Activated CD4-positive, alpha-beta T cell treated with anti-CD3 and anti-CD28 coated beads, Interleukin-2, Interleukin-4, amounts not matched to agents 100 ng/mL and 50 ng/mL, durations not matched to agents 16 hours and 8 hours (primary cell): Measurements from ENCODE around the gene MEP1A.
"Not testable (repeated sequence)": the region's sequence is repeated elsewhere in the genome, so short reads cannot be mapped to it uniquely, and the experiment has no call there.

Experiments used
- DNase-seq: peaks from one replicate; pipeline ENCODE4 v3.0.0-alpha.2; 2020; ENCODE audit warnings: low spot score

MEP1A gene

GRCh38 chr6:46777476-46778346 lies 15.5 kb upstream of the MEP1A start:
- no peak for DNase-seq

GRCh38 chr6:46781478-46782378 lies 11.5 kb upstream of the MEP1A start:
- DNase-seq, result peak; percentile 44

GRCh38 chr6:46784535-46784934 lies 8.7 kb upstream of the MEP1A start:
- DNase-seq, result no peak

GRCh38 chr6:46787871-46788540 lies 5.2 kb upstream of the MEP1A start:
- no peak for DNase-seq

- no peak for DNase-seq
Observed at GRCh38 chr6:46788791-46789190, 4.4 kb upstream of the MEP1A start.

GRCh38 chr6:46789434-46790354 lies 3.5 kb upstream of the MEP1A start:
- no peak for DNase-seq

GRCh38 chr6:46790355-46790874 lies 2.8 kb upstream of the MEP1A start:
- DNase-seq, result no peak

GRCh38 chr6:46792635-46793034 lies 554 bp upstream of the MEP1A start:
- no peak for DNase-seq

- DNase-seq, result no peak
Observed at GRCh38 chr6:46794068-46794467, 879 bp downstream of the MEP1A start.

- no peak for DNase-seq
Observed at GRCh38 chr6:46795816-46796215, 2.6 kb downstream of the MEP1A start.

GRCh38 chr6:46796848-46797580 lies 3.8 kb downstream of the MEP1A start:
- no peak for DNase-seq

GRCh38 chr6:46799657-46800056 lies 6.5 kb downstream of the MEP1A start:
- no peak for DNase-seq

GRCh38 chr6:46808806-46809205 lies 15.6 kb downstream of the MEP1A start:
- DNase-seq, result no peak

GRCh38 chr6:46815130-46815529 lies 21.9 kb downstream of the MEP1A start:
- DNase-seq, result no peak

- DNase-seq, result no peak
Observed at GRCh38 chr6:46816626-46817025, 23.4 kb downstream of the MEP1A start.

GRCh38 chr6:46819561-46819960 lies 26.4 kb downstream of the MEP1A start:
- no peak for DNase-seq

GRCh38 chr6:46821458-46821881 lies 28.3 kb downstream of the MEP1A start:
- DNase-seq, result no peak

- DNase-seq, result no peak
Observed at GRCh38 chr6:46828939-46829338, 35.8 kb downstream of the MEP1A start.

GRCh38 chr6:46832816-46833215 lies 39.6 kb downstream of the MEP1A start:
- no peak for DNase-seq

- DNase-seq, result not testable (repeated sequence)
Observed at GRCh38 chr6:46834257-46834916, 41.2 kb downstream of the MEP1A start.
